HK-2 (cell line): ENCODE results near the gene HS6ST3.
"Not testable (repeated sequence)": the region's sequence is repeated elsewhere in the genome, so short reads cannot be mapped to it uniquely, and the experiment has no call there.

Source experiments
- DNase-seq: peaks from one replicate; pipeline ENCODE4 v3.0.0-alpha.2; 2018; ENCODE audit not compliant: unreplicated experiment

HS6ST3 gene

DNA sequence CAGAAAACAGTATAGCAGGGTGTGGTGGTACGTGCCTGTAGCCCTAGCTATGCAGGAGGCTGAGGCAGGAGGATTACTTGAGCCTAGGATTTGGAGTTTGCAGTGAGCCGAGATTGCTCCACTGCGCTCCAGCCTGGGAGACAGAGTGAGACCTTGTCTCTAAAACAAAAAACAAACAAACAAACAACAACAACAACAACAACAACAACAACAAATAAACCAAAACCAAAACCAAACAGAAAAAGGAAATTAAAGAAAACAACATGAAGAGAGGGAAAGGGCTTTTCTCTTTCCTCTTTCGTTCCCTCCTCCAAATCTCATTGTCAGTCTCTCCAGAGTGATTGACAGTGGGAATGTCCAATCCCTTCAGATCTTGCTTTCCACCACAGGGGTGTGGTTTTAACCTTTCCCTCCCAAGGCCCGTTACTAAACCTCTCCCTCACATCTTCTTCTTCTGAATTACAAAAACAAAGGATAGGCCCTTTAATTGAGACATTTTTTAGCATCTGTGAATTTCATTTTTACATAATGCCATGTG is 341.2 kb downstream of the HS6ST3 start:
- DNase-seq, result no peak

- no peak for DNase-seq
Measured at GRCh38 chr13:96444676-96445075, 354.8 kb downstream of the HS6ST3 start.

DNA sequence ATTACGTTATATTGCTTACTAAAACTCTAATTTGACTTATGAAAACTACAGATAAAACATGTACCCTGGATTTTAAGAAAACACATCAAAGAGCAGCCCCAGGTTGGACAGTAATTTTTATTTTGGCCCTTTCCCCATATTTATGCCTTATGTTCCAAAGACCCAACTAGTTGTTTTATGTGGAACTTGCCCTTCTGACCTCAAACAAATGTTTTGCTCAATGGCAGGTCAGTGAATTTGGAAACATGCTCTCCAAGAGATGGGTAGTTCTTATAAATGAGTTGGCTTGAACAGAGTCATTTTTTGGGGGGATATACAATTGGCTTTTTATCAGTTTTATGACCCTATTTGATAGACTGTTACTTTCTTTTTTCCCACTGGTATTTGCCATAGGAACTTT is 360.0 kb downstream of the HS6ST3 start:
- no peak for DNase-seq

- DNase-seq, result no peak
Measured at GRCh38 chr13:96450326-96451020, 360.6 kb downstream of the HS6ST3 start.

DNA sequence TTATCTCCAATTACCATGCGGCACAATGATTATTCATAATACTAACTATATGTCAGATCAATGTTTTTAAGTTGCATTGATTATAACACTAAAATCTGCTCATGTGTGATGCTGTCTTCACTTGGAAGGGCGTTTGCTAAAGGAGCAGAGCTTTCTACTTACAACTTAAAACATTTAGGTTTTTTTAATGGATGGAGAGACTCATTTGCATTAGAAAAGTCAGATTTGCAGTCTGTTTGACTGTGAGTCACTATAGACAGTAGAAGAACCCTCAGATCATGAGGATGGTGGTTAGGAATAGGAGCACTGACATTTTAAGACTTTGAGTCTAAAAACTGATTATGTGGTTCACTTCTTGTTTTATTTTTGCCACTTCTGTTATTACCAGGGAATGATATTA is 364.6 kb downstream of the HS6ST3 start:
- DNase-seq, result no peak

DNA sequence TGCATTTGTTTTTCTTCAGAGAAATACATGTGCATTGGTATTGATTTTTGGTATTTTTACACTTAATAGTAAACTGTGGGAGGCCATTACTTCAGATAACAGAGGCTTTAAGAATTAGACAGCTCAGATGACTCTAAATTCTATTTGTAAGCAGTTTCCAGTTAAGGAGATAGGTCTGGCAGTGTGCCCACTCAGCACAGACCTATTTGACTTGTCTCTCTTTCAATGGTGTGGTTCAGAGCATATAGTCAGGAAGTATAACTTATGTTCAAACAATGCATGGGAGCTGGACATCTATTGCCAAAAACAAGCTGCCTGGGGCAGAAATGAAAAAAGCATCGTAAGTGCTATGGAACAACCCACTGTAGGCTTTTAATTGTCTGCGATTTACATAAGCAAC is 370.7 kb downstream of the HS6ST3 start:
- DNase-seq, result no peak

DNA sequence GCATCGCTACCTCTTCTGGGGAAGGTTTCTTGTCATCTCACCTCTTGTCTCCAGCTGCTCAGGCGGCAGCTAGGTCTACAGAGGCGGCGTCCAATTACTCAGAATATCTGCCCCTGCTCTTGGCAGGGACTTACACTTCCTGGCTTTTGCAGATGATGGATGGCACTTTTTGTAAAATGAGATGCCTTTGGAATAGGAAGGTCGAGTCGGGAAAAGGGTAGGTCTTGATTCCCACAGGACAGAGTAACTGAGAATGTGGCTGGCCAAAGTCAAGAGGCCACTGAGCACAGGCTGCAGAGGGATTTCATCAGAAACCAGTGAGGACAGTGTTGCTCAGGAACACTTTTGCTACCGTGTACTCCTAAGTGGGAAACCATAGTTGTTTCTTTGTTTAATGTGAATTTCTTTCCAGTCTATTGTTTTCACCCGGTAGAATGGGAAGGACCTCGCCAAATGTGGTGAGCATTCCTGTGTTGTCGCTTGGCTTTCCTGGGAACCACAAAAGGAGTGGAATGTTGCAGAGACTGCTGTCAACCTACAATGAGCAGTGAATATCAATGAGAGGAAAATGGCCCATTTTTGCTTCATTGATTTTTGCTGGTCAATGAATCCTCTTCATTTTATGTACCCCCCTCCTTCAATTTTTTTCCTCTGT is 383.7 kb downstream of the HS6ST3 start:
- no peak for DNase-seq

- no peak for DNase-seq
Measured at GRCh38 chr13:96474181-96474557, 384.3 kb downstream of the HS6ST3 start.

DNA sequence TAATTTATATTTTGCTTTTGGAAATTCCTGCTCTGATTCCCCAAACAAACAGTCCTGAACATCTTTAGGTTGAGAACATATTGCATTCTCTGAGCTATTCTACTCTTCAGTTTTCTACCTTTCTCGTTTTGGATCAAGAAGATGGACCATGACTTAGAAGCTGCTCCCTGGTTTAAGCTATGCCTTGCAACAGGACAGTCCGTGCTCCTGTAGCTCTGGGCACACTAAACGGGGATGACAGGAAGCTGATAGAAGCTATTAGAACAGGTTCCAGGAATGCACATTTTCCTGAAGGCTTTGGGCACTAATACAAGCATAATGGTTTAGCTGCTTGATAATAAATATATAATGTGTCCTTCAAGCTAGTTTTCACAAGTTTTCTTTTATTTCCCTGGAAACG is 385.2 kb downstream of the HS6ST3 start:
- no peak for DNase-seq

DNA sequence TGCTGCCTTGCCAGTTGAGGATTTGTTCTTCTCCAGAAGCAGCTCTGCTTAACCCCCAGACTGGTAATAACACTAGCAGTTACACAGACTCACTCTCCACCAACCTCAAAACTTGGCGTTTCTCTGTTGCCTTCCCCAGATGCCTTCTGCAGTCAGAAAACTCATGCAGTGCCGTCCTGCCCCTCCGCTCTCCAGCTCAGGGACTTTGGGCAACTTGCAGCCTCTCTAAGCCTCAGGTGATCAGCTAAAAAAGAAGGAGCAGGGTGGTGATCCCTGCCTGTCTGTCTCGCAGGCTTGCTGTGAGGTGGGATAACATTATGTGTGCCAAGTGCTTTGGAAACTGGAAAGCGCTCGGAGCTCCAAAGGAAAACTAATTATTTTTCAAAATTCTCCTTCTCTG is 391.6 kb downstream of the HS6ST3 start:
- DNase-seq, result no peak

- no peak for DNase-seq
Measured at GRCh38 chr13:96490496-96490989, 400.6 kb downstream of the HS6ST3 start.

DNA sequence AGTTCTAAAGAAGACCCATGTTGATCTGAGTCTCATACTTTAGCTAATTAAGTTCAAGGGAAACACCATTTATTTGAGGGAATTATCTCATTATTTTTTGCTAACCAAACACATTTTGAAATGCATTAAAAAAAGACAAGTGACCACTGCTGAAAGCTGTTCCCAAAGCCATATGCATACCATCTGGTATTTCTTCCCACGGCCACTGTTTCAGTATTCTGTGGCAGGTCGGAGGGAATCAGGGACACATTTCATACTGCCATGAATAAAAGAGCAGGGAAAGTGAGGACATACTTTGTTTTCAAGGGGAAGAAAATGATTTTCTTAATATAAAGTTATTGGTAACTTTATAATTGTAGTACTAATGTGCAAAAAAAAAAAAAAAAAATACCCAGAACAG is 401.2 kb downstream of the HS6ST3 start:
- DNase-seq, result no peak

- no peak for DNase-seq
Measured at GRCh38 chr13:96492766-96493165, 402.9 kb downstream of the HS6ST3 start.

GRCh38 chr13:96499656-96500055 is 409.7 kb downstream of the HS6ST3 start:
- DNase-seq, result no peak

DNA sequence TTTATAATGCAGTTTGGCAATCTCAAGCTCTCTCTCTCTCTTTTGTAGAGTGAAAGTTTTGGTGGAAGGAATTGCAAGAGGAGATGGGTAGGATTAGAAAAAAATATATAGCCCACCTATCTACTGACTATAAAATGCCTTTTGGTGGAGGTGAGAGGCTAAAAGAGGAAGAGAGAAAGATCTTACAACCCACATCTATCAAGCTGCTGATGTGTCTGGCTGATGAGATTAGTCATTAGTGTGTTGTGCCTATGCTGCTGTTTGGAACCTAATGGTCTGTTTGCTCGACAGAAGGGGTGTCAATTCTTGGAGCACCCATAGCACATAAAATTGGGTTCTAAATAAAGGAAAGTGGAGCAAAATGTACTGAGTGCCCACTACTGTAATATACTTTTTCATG is 411.0 kb downstream of the HS6ST3 start:
- no peak for DNase-seq

DNA sequence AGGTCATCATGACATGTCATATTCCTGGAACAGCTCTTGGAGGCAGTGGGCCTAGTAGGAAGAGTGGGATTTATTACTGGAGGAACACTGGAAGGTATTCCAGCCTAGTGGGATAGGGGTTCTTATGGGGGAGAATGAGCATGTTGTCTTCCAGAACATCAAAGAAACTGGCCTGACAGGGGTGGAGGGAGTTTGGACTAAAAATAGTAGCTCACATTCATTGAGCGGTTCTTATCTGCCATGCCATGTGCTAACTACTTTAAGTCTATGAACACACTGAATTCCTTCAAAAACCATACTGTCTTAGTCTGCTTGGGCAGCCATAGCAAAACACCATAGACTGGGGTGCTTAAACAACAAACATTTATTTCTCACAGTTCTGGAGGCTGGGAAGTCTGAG is 413.6 kb downstream of the HS6ST3 start:
- DNase-seq, result no peak

DNA sequence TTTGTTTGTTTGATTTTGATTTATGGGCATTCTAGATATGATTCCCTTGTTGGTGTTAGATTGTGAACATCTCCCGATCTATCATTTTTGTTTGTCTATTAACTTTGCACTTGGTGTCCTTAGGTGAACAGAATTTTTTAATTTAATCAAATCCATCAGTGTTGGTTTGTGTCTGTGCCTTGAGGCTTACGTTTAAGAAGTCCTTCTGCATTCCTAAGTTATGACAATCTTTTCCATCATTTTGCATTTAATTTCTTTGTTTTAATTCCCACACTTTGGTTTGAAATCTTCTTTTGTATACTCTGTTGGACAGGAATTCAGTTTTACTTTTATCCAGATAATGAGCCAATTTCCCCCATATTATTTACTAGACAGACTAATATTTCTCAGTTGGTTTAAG is 421.7 kb downstream of the HS6ST3 start:
- DNase-seq, result no peak

DNA sequence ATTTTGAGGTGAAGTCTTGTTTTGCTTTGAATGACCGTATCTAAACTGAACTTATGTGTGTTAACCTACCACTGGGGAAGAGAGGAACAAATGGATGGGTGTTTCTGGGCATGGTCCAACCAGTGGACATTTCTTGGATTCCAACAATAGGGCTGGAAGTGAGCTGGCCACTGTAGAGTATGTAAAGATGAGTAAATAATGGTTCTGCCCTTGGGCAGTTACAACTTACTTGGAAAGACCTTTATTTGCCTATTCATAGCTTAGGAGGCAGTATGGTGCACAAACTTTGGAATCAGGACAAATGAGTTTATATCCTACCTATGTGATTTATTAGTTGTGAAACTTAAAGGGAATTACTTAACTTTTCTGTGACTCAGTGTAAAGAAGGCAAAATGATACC is 429.5 kb downstream of the HS6ST3 start:
- no peak for DNase-seq

DNA sequence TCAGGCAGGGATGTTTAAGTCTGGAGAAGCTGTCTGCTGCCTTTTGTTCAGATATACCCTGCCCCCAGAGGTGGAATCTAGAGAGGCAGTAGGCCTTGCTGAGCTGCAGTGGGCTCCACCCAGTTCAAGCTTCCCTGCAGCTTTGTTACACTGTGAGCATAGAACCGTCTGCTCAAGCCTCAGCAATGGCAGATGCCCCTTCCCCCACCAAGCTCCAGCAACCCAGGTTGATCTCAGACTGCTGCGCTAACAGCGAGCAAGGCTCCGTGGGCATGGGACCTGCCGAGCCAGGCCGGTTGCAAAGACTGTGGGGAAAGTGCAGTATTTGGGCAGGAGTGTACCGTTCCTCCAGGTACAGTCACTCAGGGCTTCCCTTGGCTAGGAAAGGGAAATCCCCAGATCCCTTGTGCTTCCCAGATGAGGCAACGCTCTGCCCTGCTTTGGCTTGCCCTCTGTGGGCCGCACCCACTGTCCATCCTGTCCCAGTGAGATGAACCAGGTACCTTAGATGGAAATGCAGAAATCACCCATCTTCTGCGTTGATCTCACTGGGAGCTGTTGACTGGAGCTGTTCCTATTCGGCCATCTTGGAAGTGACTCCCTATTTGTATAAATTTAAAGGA is 434.6 kb downstream of the HS6ST3 start:
- DNase-seq, result not testable (repeated sequence)

DNA sequence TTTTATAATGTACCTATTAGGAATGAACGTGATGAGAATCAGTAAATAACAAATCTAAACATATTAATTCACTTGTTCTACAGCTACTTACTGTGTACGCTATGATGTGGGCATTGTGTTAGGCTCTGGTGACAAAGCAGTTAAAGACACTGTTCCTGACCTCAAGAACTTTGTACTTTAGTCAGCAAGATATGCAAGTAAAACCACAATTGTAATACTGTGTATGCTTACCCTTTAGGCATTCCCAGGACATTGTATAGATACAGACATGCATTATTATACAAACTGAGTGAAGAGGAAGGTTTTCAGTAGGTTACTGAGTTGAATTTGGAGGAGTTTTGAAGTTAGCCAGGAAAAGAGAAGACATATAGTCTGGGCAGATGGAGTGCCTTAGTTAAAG is 435.8 kb downstream of the HS6ST3 start:
- DNase-seq, result no peak

- DNase-seq, result no peak
Measured at GRCh38 chr13:96527497-96527896, 437.6 kb downstream of the HS6ST3 start.

- no peak for DNase-seq
Measured at GRCh38 chr13:96532804-96533203, 442.9 kb downstream of the HS6ST3 start.

GRCh38 chr13:96533408-96533807 is 443.5 kb downstream of the HS6ST3 start:
- DNase-seq, result no peak
